ENCODE measurements around the gene RBM27.

GRCh38 chr5:146173597-146173996 is 29.8 kb upstream of the RBM27 start:
- no peak for TF ChIP-seq CEBPB (IDR thresholded peaks at IDR 0.05; ENCODE audit: low read depth, low read length)
- TF ChIP-seq CTCF (conservative IDR thresholded peaks at IDR 0.05; ENCODE audit: low read depth, low read length), result no peak
- no peak for TF ChIP-seq SMC3 (IDR thresholded peaks at IDR 0.05; ENCODE audit: low read depth, low read length)
- TF ChIP-seq POLR2A (IDR thresholded peaks at IDR 0.05; ENCODE audit: low read depth, low read length), result no peak
- no peak for TF ChIP-seq FOS (IDR thresholded peaks at IDR 0.05; ENCODE audit: low read depth, low read length)
- no peak for TF ChIP-seq RAD21 (IDR thresholded peaks at IDR 0.05; ENCODE audit: low read length)
- no peak for TF ChIP-seq MAFK (IDR thresholded peaks at IDR 0.05; ENCODE audit: low read depth, low read length)
- TF ChIP-seq MXI1 (IDR thresholded peaks at IDR 0.05; ENCODE audit: borderline replicate concordance, low read depth, low read length), result no peak

Data from IMR-90 (cell line).